ENCODE data around the gene PANK2.

- TF ChIP-seq CTCF (IDR thresholded peaks at IDR 0.05) (no peak), POLR2A (IDR thresholded peaks at IDR 0.05) (no peak), EP300 (IDR thresholded peaks at IDR 0.05) (no peak), POLR2AphosphoS5 (IDR thresholded peaks at IDR 0.05) (no peak)
Observed at GRCh38 chr20:3930265-3931206, 41.3 kb downstream of the PANK2 start.

Measured in gastroesophageal sphincter (tissue), 3 donors.